GM23338 (cell line): ENCODE measurements around the gene LTB4R. TPM values are rescaled to one million over a fixed set of nuclear protein-coding genes. Genes with fewer than 3 reads are reported as not detected.

ENCODE experiments used
- JUNB ChIP-seq: IDR thresholded peaks from one replicate; pipeline ENCODE4 v1.6.1; 2016; ENCODE audit warnings: antibody characterized with exemption; ENCODE audit not compliant: unreplicated experiment
- NANOG ChIP-seq: IDR thresholded peaks from 2 replicates; pipeline ENCODE4 v1.6.1; 2016; ENCODE audit warnings: antibody characterized with exemption, borderline replicate concordance
- POLR2AphosphoS5 ChIP-seq: IDR thresholded peaks from 2 replicates; pipeline ENCODE4 v1.6.1; 2016; ENCODE audit warnings: antibody characterized with exemption, low read depth
- REST ChIP-seq: IDR thresholded peaks from one replicate; pipeline ENCODE4 v1.6.1; 2018; ENCODE audit warnings: antibody characterized with exemption; ENCODE audit not compliant: unreplicated experiment
- STAT1 ChIP-seq: IDR thresholded peaks from one replicate; pipeline ENCODE4 v1.6.1; 2016; ENCODE audit warnings: antibody characterized with exemption; ENCODE audit not compliant: unreplicated experiment
- ZNF462 ChIP-seq: fragments of 250-450 bp; sonication (Bioruptor Pico); IDR thresholded peaks from 2 replicates; pipeline ENCODE4 v1.5.0; 2020; ENCODE audit warnings: mild to moderate bottlenecking, moderate library complexity
- polyA plus RNA-seq: library from polyadenylated mRNA; unstranded; fragments of >200 nt; fragmentation: Nextera tagmentation; extraction: Ambion mirVana; gene quantifications from 2 replicates; pipeline ENCODE4 v1.2.1, GENCODE V29; 2016
- total RNA-seq: library from RNA; depleted of rRNA; stranded (reverse); fragments of >200 nt; shearing (Covaris generic); gene quantifications from 2 replicates; pipeline ENCODE4 v1.2.3, GENCODE V29; 2014

The LTB4R gene
- total and polyA plus RNA-seq, 2 experiments from 2014 or later, result 2.1 to 4.7 TPM

GRCh38 chr14:24261969-24262327 is 49.4 kb upstream of the LTB4R start (continued):
- TF ChIP-seq ZNF462 (CRISPR knock-in tag) (no peak), JUNB (no peak), NANOG (no peak), REST (no peak), POLR2AphosphoS5 (no peak), STAT1 (no peak)
